GM10248 (cell line): ENCODE data around the gene GJA9.

Source experiments
- CTCF ChIA-PET: fragments of 300-600 bp; sonication (Branson Sonifier 250); formaldehyde crosslinking; extraction: SDS; loops from one replicate; lab custom pipeline; 2021; ENCODE audit warnings: antibody characterized with exemption; lab: Yijun Ruan, JAX
- POLR2A ChIA-PET: fragments of 350-650 bp; sonication (Branson Sonifier 250); formaldehyde crosslinking; extraction: SDS; loops from one replicate; lab custom pipeline; 2020; ENCODE audit warnings: antibody characterized with exemption; lab: Yijun Ruan, JAX
- DNase-seq: peaks from one replicate; pipeline ENCODE4 v3.0.0; 2012; ENCODE audit errors: extremely low spot score
- TF ChIP-seq, protein P1 (sequence below): IDR thresholded peaks from 2 replicates; pipeline ENCODE4 v1.5.1; 2012; ENCODE audit warnings: mild to moderate bottlenecking, low read depth; ENCODE audit errors: extremely low read depth, missing control alignments, control extremely low read depth

The GJA9 gene

DNA sequence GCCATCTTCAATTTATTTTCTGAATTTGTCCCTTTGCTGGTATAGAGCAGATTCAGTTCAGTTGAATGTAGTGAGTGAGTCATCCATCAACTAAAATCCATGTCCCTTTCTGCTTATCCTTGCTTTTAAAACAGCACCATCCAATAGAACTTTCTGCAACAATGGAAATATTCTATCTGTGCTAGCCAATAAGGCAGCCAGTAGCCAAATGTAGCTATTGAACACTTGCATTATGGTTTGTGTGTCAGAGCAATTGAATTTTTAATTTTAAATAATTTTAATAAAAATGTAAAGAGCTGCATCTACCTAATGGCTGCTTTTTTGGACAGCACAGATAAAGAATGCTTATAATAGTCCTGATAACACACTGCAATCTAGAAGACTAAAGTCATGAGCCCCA lies at the start of gene GJA9:
GJA9 (minus strand) TSS at position 101 of the 400 bp plus-strand sequence. CDS start 5,489 bp downstream, outside the sequence.
- DNase-seq, result no peak
- ChIA-PET POLR2A (no interaction called here), CTCF (interaction anchor here (0.8 to 1.0 kb wide), 3 partner anchors 8 to 121 kb away, joined by 3 read pairs; no protein-coding TSS in a partner anchor)
- TF ChIP-seq, protein P1, sequence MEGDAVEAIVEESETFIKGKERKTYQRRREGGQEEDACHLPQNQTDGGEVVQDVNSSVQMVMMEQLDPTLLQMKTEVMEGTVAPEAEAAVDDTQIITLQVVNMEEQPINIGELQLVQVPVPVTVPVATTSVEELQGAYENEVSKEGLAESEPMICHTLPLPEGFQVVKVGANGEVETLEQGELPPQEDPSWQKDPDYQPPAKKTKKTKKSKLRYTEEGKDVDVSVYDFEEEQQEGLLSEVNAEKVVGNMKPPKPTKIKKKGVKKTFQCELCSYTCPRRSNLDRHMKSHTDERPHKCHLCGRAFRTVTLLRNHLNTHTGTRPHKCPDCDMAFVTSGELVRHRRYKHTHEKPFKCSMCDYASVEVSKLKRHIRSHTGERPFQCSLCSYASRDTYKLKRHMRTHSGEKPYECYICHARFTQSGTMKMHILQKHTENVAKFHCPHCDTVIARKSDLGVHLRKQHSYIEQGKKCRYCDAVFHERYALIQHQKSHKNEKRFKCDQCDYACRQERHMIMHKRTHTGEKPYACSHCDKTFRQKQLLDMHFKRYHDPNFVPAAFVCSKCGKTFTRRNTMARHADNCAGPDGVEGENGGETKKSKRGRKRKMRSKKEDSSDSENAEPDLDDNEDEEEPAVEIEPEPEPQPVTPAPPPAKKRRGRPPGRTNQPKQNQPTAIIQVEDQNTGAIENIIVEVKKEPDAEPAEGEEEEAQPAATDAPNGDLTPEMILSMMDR, result no peak

DNA sequence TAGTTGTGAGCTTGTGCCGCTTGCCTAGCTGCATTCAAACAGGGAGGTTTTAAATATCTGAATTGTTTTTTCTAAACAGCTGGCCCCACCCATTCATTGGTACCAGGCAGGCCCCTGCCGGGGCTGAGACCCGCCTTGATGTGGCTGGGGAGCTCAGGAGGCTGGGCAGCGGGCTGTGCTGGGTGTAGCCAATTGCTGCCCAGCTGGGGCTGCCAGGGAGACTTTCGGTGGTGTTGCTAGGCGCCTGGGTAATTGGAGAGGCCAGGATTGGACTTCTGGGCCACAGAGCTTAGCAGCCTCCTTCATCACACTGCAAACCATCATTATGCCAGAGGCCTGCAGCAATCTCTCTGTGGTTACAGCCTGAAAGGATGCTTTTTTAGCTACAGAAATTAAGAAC lies 48.1 kb upstream of the GJA9 start:
- no peak for DNase-seq
- TF ChIP-seq, protein P1, result no peak
- POLR2A ChIA-PET, result interaction anchor here (0.6 kb wide), 1 partner anchor 1076 kb away, joined by 3 read pairs; no protein-coding TSS in a partner anchor
- CTCF ChIA-PET, result interaction anchor here (1.2 to 1.3 kb wide), 2 partner anchors 12 to 18 kb away, joined by 3 read pairs; no protein-coding TSS in a partner anchor

DNA sequence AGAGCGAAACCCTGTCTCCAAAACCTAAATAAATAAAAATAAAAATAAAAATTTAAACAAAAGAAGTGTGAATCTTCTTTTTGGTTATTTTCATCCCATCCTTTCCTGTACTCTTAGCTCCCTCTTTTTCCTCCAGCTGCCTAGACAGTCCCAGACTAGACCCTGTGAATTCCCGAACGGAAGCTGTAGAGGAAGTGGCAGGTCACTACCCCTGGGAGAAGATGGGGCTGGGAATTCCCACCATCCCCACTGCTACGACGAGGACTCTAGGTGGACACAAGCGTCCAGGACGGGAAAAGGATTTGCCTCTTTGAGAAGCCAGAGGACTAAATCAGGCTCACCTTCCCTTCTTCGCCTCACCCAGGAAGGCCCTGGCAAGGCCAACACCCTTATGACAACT lies 47.7 kb upstream of the GJA9 start:
- TF ChIP-seq, protein P1, result no peak
- POLR2A ChIA-PET, result no interaction called here
- CTCF ChIA-PET, result interaction anchor here (1.2 kb wide), 1 partner anchor 12 kb away, joined by 3 read pairs; no protein-coding TSS in a partner anchor
- DNase-seq, result no peak

- DNase-seq, result no peak
- CTCF ChIA-PET, result interaction anchor here (1.1 kb wide), 1 partner anchor 16 kb away, joined by 3 read pairs; the partner anchor contains the start of gene RHBDL2
- TF ChIP-seq, protein P1, result no peak
- POLR2A ChIA-PET, result no interaction called here
These were observed 44.7 kb upstream of the GJA9 start for GRCh38 chr1:38926091-38926490.

DNA sequence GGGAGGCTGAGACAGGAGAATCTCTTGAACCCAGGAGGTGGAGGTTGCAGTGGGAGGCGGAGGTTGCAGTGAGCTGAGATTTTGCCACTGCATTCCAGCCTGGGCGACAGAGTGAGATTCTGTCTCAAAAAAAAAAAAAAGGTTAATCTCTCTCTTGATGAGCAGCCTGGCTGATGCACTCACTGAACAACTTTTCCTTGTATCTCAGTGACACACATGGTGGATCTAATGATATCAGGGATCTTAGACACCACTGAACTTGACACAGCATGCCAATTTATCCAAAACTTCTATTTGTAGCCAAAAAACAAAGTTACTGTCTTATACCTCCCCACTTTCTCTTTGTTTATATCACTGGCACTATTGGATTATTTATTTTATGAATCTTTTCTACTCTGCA lies 44.0 kb upstream of the GJA9 start:
- POLR2A ChIA-PET, result no interaction called here
- TF ChIP-seq, protein P1, result no peak
- DNase-seq, result no peak
- CTCF ChIA-PET, result interaction anchor here (1.1 kb wide), 1 partner anchor 17 kb away, joined by 3 read pairs; the partner anchor contains the start of gene RHBDL2

- CTCF ChIA-PET, result no interaction called here
- DNase-seq, result no peak
- POLR2A ChIA-PET, result no interaction called here
- TF ChIP-seq, protein P1, result no peak
These were observed 42.2 kb upstream of the GJA9 start for GRCh38 chr1:38923607-38924006.
